HepG2 (cell line): ENCODE results near the gene PIGO. TPM values are rescaled to one million over a fixed set of nuclear protein-coding genes. Genes with fewer than 3 reads are reported as not detected.

Experiments used
- CBX2 ChIP-seq, 2 experiments: fragments of 200-600 bp in 1 of 2; sonication (generic); formaldehyde crosslinking in 1 of 2; IDR thresholded peaks; 2 replicates each; pipeline versions ENCODE4 v1.7.0 to v1.8.1; 2018 to 2022; ENCODE audit warnings: low read depth in 2 of 2, low read length in 1 of 2, mild to moderate bottlenecking in 1 of 2, missing genetic modification reagents in 1 of 2
- JUN ChIP-seq: sonication (generic); formaldehyde crosslinking; IDR thresholded peaks from 2 replicates; pipeline ENCODE4 v1.4.0; 2020; ENCODE audit warnings: mild to moderate bottlenecking, missing genetic modification reagents
- KDM4B ChIP-seq: sonication (generic); formaldehyde crosslinking; IDR thresholded peaks from 2 replicates; pipeline ENCODE4 v1.4.0; 2020; ENCODE audit warnings: missing genetic modification reagents
- KLF9 ChIP-seq: IDR thresholded peaks from 2 replicates; pipeline ENCODE4 v1.6.1; 2016; ENCODE audit warnings: low read depth
- NR1H2 ChIP-seq: sonication (generic); formaldehyde crosslinking; IDR thresholded peaks from 2 replicates; pipeline ENCODE4 v1.8.1; 2022; ENCODE audit warnings: low read depth, missing genetic modification reagents, borderline replicate concordance
- PCBP1 ChIP-seq: fragments of 200-400 bp; formaldehyde crosslinking; IDR thresholded peaks from 2 replicates; pipeline ENCODE4 v1.6.1; 2017; ENCODE audit warnings: mild to moderate bottlenecking, low read depth, low read length, borderline replicate concordance
- SP140L ChIP-seq: sonication (generic); formaldehyde crosslinking; IDR thresholded peaks from 2 replicates; pipeline ENCODE4 v1.4.0; 2020; ENCODE audit warnings: missing genetic modification reagents, borderline replicate concordance
- TOPORS ChIP-seq: sonication (generic); formaldehyde crosslinking; IDR thresholded peaks from 2 replicates; pipeline ENCODE4 v1.8.0; 2023; ENCODE audit warnings: mild to moderate bottlenecking, missing genetic modification reagents
- ZC3H13 ChIP-seq: sonication (generic); formaldehyde crosslinking; IDR thresholded peaks from 2 replicates; pipeline ENCODE4 v1.8.1; 2023; ENCODE audit warnings: mild to moderate bottlenecking, missing genetic modification reagents, moderate library complexity
- ZNF350 ChIP-seq: sonication (generic); formaldehyde crosslinking; IDR thresholded peaks from 2 replicates; pipeline ENCODE4 v1.4.0; 2020; ENCODE audit warnings: mild to moderate bottlenecking, low read depth, missing genetic modification reagents, borderline replicate concordance
- ZNF460 ChIP-seq: sonication (generic); formaldehyde crosslinking; IDR thresholded peaks from 2 replicates; pipeline ENCODE4 v1.5.1; 2020; ENCODE audit warnings: missing genetic modification reagents, mild to moderate bottlenecking, borderline replicate concordance
- ZNF549 ChIP-seq: sonication (generic); formaldehyde crosslinking; IDR thresholded peaks from 2 replicates; pipeline ENCODE4 v1.5.0; 2020; ENCODE audit warnings: missing genetic modification reagents
- ZNF556 ChIP-seq: sonication (generic); formaldehyde crosslinking; IDR thresholded peaks from 2 replicates; pipeline ENCODE4 v1.4.0; 2020; ENCODE audit warnings: mild to moderate bottlenecking, missing genetic modification reagents, borderline replicate concordance
- ZNF607 ChIP-seq: sonication (generic); formaldehyde crosslinking; IDR thresholded peaks from 2 replicates; pipeline ENCODE4 v1.5.1; 2020; ENCODE audit warnings: missing genetic modification reagents, mild to moderate bottlenecking, borderline replicate concordance
- ZSCAN22 ChIP-seq: sonication (generic); formaldehyde crosslinking; IDR thresholded peaks from 2 replicates; pipeline ENCODE4 v1.4.0; 2020; ENCODE audit warnings: mild to moderate bottlenecking, missing genetic modification reagents
- polyA plus RNA-seq, 8 experiments: library from polyadenylated mRNA; depleted of rRNA in 3 of 8; stranded (reverse) in 7 of 8; unstranded in 1 of 8; fragments of >200 nt; fragmentation: Illumina TruSeq in 4 of 8; extraction: Trizol in 4 of 8; gene quantifications; 2 replicates each; pipeline versions ENCODE4 v1.2.1 to v1.2.3, GENCODE V29; 2011 to 2016; ENCODE audit warnings: low read depth in 4 of 8, missing spikeins in 1 of 8, mixed read lengths in 1 of 8; ENCODE audit not compliant: insufficient read depth in 1 of 8
- total RNA-seq, 5 experiments: library from RNA; depleted of rRNA; stranded (reverse); fragments of >200 nt; fragmentation: Illumina TruSeq; extraction: Trizol; gene quantifications; 2 replicates each; pipeline ENCODE4 v1.2.3, GENCODE V29; 2016; ENCODE audit warnings: low read depth in 1 of 5
- TF ChIP-seq, protein P1 (sequence below): IDR thresholded peaks from 2 replicates; pipeline ENCODE4 v1.6.1; 2018; ENCODE audit warnings: missing genetic modification reagents, mild to moderate bottlenecking, missing compliant biosample characterization
- TF ChIP-seq, protein P2 (sequence below): sonication (generic); formaldehyde crosslinking; IDR thresholded peaks from 2 replicates; pipeline ENCODE4 v1.4.0; 2020; ENCODE audit warnings: mild to moderate bottlenecking, missing genetic modification reagents
- TF ChIP-seq, protein P3 (sequence below): sonication (generic); formaldehyde crosslinking; IDR thresholded peaks from 2 replicates; pipeline ENCODE4 v1.8.0; 2022; ENCODE audit warnings: missing genetic modification reagents, mild to moderate bottlenecking, borderline replicate concordance
- TF ChIP-seq, protein P4 (sequence below): sonication (generic); formaldehyde crosslinking; IDR thresholded peaks from 2 replicates; pipeline ENCODE4 v1.4.0; 2020; ENCODE audit warnings: mild to moderate bottlenecking, missing genetic modification reagents

Gene PIGO
- total and polyA plus RNA-seq, 2 of the 13 experiments (the other 11 are each of a cell fraction or from before 2014, with no cell fraction given): 20.5 to 26.2 TPM

DNA sequence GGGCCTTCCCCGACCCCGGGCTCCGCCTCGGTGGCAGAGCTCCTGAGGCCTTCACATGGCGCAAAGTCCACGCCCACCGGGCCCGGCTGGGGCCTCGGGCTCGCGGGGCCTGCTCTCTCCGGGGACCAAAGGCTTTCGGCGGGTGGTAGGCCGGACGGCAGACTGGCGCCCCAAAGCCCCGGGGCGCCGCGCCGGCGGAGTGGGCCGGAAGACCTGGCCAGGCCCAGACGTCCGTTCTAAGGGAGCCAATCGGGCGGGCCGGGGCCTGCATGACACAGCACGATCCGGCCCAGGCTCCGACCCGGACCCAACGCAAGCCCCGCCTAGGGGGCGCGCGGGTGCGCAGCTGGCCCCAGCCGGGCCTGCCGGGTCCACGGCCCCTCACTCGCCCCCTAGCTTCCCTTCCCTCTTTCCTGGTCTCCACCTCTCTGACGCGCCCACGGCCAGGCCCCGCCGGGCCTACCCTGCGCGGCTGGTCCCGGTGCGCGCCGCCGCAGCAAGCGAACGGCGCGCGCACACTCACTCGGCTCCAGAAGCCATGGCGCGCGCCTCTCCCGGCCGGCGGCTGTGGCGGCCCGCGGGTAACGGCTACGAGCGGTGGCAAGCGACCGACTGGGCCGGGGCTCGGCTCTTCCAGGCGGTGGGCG is 24.5 kb downstream of the PIGO start (continued):
- TF ChIP-seq, protein P1, sequence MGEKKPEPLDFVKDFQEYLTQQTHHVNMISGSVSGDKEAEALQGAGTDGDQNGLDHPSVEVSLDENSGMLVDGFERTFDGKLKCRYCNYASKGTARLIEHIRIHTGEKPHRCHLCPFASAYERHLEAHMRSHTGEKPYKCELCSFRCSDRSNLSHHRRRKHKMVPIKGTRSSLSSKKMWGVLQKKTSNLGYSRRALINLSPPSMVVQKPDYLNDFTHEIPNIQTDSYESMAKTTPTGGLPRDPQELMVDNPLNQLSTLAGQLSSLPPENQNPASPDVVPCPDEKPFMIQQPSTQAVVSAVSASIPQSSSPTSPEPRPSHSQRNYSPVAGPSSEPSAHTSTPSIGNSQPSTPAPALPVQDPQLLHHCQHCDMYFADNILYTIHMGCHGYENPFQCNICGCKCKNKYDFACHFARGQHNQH (CRISPR knock-in tag): peak; percentile 11
- TF ChIP-seq, protein P2, sequence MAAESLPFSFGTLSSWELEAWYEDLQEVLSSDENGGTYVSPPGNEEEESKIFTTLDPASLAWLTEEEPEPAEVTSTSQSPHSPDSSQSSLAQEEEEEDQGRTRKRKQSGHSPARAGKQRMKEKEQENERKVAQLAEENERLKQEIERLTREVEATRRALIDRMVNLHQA (CRISPR knock-in tag): no peak
- no peak; the same call in none of the 2 replicates for TF ChIP-seq ZNF350 (CRISPR knock-in tag)
- no peak for TF ChIP-seq CBX2 (IDR thresholded peaks at IDR 0.05; ENCODE audit: low read depth, low read length)
- TF ChIP-seq CBX2 (CRISPR knock-in tag; IDR thresholded peaks at IDR 0.05; ENCODE audit: low read depth): no peak
- TF ChIP-seq JUN (CRISPR knock-in tag): no peak
- TF ChIP-seq KDM4B (CRISPR knock-in tag): no peak; the same call in 1 of the 2 replicates
- 0 out of 2 replicates have a peak, but pooled peaks have one; percentile 13 for TF ChIP-seq PCBP1
- TF ChIP-seq ZNF607 (CRISPR knock-in tag): peak; percentile 94
- 0 out of 2 replicates have a peak, but pooled peaks have one; percentile 84 for TF ChIP-seq ZNF556 (CRISPR knock-in tag)
- peak; percentile 81; the same call in 1 of the 2 replicates for TF ChIP-seq NR1H2
- peak; percentile 97 for TF ChIP-seq TOPORS (CRISPR knock-in tag)
- TF ChIP-seq KLF9: no peak; the same call in 1 of the 2 replicates
- TF ChIP-seq ZC3H13 (CRISPR knock-in tag): peak; percentile 83
- no peak for TF ChIP-seq ZSCAN22 (CRISPR knock-in tag)
- no peak for TF ChIP-seq ZNF549 (CRISPR knock-in tag)
- TF ChIP-seq, protein P3, sequence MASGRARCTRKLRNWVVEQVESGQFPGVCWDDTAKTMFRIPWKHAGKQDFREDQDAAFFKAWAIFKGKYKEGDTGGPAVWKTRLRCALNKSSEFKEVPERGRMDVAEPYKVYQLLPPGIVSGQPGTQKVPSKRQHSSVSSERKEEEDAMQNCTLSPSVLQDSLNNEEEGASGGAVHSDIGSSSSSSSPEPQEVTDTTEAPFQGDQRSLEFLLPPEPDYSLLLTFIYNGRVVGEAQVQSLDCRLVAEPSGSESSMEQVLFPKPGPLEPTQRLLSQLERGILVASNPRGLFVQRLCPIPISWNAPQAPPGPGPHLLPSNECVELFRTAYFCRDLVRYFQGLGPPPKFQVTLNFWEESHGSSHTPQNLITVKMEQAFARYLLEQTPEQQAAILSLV (CRISPR knock-in tag): peak; percentile 60; the same call in 1 of the 2 replicates
- TF ChIP-seq, protein P4, sequence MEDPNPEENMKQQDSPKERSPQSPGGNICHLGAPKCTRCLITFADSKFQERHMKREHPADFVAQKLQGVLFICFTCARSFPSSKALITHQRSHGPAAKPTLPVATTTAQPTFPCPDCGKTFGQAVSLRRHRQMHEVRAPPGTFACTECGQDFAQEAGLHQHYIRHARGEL (CRISPR knock-in tag): no peak
- TF ChIP-seq SP140L (CRISPR knock-in tag): no peak
- TF ChIP-seq ZNF460 (CRISPR knock-in tag): no peak
